Camera-type eye (tissue), 1 donor: ENCODE measurements around the gene CYB5A. TPM values are rescaled to one million over a fixed set of nuclear protein-coding genes. Genes with fewer than 3 reads are reported as not detected.

Experiments
- total RNA-seq: library from RNA; depleted of rRNA; stranded (reverse); fragments of >200 nt; gene quantifications from one replicate; pipeline ENCODE4 v1.2.3, GENCODE V29; 2014

The CYB5A gene, protein sequence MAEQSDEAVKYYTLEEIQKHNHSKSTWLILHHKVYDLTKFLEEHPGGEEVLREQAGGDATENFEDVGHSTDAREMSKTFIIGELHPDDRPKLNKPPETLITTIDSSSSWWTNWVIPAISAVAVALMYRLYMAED
- 28.4 TPM for total RNA-seq

DNA sequence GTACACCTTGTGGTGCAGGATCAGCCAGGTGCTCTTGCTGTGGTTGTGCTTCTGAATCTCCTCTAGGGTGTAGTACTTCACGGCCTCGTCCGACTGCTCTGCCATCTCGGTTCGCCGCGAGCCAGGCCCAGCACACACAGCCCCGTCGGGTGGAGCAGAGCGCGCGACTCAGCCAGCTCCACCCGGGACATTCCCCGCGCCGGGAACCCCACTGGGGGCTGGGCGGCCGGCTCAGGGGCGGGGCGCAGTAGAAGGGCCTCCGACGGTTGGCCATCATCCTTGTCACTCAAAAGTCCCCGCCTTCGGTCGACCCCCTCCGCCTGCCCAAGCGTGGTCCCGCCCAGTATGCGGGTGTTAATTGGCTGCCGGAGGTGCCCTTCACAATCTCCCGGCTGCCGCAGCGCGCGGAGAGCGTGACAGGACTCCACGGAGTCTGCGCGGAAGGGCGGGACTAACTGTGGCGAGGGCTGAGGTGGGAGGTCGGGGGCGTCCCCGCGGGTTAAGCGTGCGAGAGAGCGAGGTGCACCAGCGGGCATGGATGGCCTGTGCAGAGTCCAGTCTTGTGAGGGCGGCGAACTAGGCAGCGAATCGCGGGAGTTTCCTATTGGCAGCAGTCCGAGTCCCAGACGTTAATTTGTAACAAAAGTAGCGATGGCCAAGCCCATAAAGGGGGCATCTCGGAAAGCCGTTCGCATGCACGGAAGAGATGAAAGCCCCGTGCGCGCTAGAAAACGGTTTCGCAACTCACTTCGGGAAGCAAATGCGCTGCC is at the start of gene CYB5A:
Gene CYB5A (minus strand): TSS at position 193 of the 770 bp plus-strand sequence. CDS start 88 bp downstream, at position 105.

DNA sequence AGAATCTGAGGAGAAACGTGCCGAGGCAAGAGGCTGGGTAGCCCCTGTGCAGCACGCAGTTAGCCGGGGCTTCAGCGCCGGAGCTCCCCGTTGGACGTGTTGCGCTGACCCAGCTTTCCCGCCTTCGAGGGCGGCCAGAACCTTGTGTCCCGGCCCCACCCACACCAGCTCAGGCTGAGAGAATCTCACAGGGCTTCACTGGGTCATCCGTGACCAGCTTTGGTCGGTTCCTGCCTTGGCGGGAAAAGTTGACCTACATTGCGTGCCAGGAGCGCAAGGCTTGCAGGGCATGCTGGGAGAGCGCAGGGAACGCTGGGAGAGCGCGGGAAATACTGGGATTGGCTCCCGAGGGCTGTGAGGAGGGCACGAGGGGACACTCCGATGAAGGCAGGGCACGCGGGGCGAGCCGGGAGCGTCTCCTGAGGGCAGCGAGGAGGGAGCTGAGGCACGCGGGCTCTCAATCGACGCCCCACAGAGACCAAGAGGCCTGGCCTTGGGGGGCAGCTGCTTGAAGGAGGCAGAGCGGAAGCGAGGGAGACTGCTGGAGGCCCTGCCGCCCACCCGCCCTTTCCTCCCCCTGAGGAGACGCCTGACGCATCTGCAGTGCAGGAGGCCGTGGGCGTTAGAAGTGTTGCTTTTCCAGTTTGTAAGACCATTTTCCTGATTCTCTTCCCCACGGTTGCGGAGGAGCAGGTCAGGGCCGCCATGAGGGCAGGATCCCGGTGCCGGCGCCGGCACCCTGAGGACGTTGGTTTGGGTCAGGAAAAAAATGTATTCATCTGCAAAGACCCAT is 23.9 kb upstream of the CYB5A start, which contains the start of gene C18orf63:
Gene C18orf63 (plus strand): TSS at position 376 of the 793 bp plus-strand sequence. CDS start 2,027 bp downstream, outside the sequence.

Other genes starting within 250 kb of the CYB5A start
- gene FBXO15, start 144.1 kb downstream of the CYB5A start, total RNA-seq: 4.5 TPM
- 47.2 TPM for gene TIMM21, start 143.4 kb downstream of the CYB5A start, total RNA-seq
- gene C18orf63, start 23.9 kb upstream of the CYB5A start, total RNA-seq: not detected
- gene DIPK1C, start 165.3 kb upstream of the CYB5A start, total RNA-seq: 25.5 TPM
- 80.2 TPM for gene CNDP2, start 204.4 kb upstream of the CYB5A start, total RNA-seq
- 9.9 TPM for gene CNDP1, start 242.5 kb upstream of the CYB5A start, total RNA-seq